IMR-90 (cell line): ENCODE measurements around the gene PHC1. TPM values are rescaled to one million over a fixed set of nuclear protein-coding genes. Genes with fewer than 3 reads are reported as not detected.

ENCODE experiments used
- ATAC-seq: fragments of 200-7000 bp; cut with Tn5 transposase; 2 replicates; pipeline ENCODE4 v1.9.1; 2020; ENCODE audit warnings: low read depth, mild to moderate bottlenecking, moderate library complexity
- BruUV-seq: library from RNA; stranded (reverse); fragments of 400-500 nt; replicated peaks from 2 replicates; lab custom pipeline; 2021; lab: Mats Ljungman, UMichigan
- CTCF ChIA-PET: fragments of 300-600 bp; formaldehyde crosslinking; extraction: SDS; loops from one replicate; lab custom pipeline; 2021; ENCODE audit warnings: antibody characterized with exemption; lab: Yijun Ruan, JAX
- POLR2A ChIA-PET: fragments of 300-600 bp; sonication (Branson Sonifier 250); formaldehyde crosslinking; loops from one replicate; lab custom pipeline; 2022; ENCODE audit warnings: antibody characterized with exemption; ENCODE audit not compliant: unreplicated experiment; lab: Charles Lee
- DNase-seq: peaks from one replicate; pipeline ENCODE4 v3.0.0; 2013
- H2AFZ ChIP-seq: replicated peaks from 2 replicates; pipeline ENCODE3; 2013; ENCODE audit warnings: low read length, mild to moderate bottlenecking; ENCODE audit not compliant: poor library complexity
- H2AK5ac ChIP-seq: 2 replicates; pipeline ENCODE4 v1.6.1; 2013; ENCODE audit warnings: low read depth, low read length, inconsistent platforms
- H2AK9ac ChIP-seq: replicated peaks from 2 replicates; pipeline ENCODE3; 2013; ENCODE audit warnings: mild to moderate bottlenecking, low read depth, low read length, moderate library complexity; ENCODE audit not compliant: poor library complexity
- H2BK120ac ChIP-seq: 2 replicates; pipeline ENCODE4 v1.6.1; 2013; ENCODE audit warnings: low read depth, low read length, inconsistent platforms
- H2BK15ac ChIP-seq: 3 replicates; pipeline ENCODE4 v1.6.1; 2013; ENCODE audit warnings: low read depth, low read length, inconsistent platforms
- H2BK20ac ChIP-seq: 2 replicates; pipeline ENCODE4 v1.6.1; 2013; ENCODE audit warnings: low read depth, mild to moderate bottlenecking, inconsistent platforms, low read length, moderate library complexity
- H2BK5ac ChIP-seq: 2 replicates; pipeline ENCODE4 v1.6.1; 2013; ENCODE audit warnings: mild to moderate bottlenecking, low read depth, low read length, inconsistent platforms; ENCODE audit not compliant: poor library complexity, severe bottlenecking
- H3K14ac ChIP-seq: replicated peaks from 2 replicates; pipeline ENCODE4 v1.6.1; 2013; ENCODE audit warnings: low read depth, low read length, inconsistent platforms
- H3K18ac ChIP-seq: 2 replicates; pipeline ENCODE4 v1.6.1; 2013; ENCODE audit warnings: low read depth, low read length, control low read depth
- H3K23ac ChIP-seq: 2 replicates; pipeline ENCODE4 v1.6.1; 2013; ENCODE audit warnings: low read depth, low read length, inconsistent platforms
- H3K27ac ChIP-seq: 2 replicates; pipeline ENCODE4 v1.5.1; 2013; ENCODE audit warnings: mild to moderate bottlenecking, control low read depth, low read length; ENCODE audit not compliant: insufficient read depth
- H3K27me3 ChIP-seq: 2 replicates; pipeline ENCODE4 v1.6.1; 2013; ENCODE audit warnings: low read length; ENCODE audit not compliant: control insufficient read depth, insufficient read depth
- H3K36me3 ChIP-seq: 2 replicates; pipeline ENCODE4 v1.6.1; 2013; ENCODE audit warnings: low read length, mixed read lengths; ENCODE audit not compliant: control insufficient read depth, insufficient read depth
- H3K4ac ChIP-seq: 2 replicates; pipeline ENCODE4 v1.6.1; 2013; ENCODE audit warnings: low read depth, low read length, inconsistent platforms
- H3K4me1 ChIP-seq: 2 replicates; pipeline ENCODE4 v1.6.1; 2013; ENCODE audit warnings: low read length, mixed read lengths; ENCODE audit not compliant: control insufficient read depth, insufficient read depth
- H3K4me2 ChIP-seq: 2 replicates; pipeline ENCODE4 v1.6.1; 2013; ENCODE audit warnings: low read depth, mild to moderate bottlenecking, control low read depth, low read length, moderate library complexity
- H3K4me3 ChIP-seq: 2 replicates; pipeline ENCODE4 v1.5.1; 2013; ENCODE audit warnings: low read depth, mild to moderate bottlenecking, control low read depth, low read length, moderate library complexity; ENCODE audit not compliant: insufficient read depth
- H3K56ac ChIP-seq: 2 replicates; pipeline ENCODE4 v1.6.1; 2013; ENCODE audit warnings: low read length, inconsistent platforms; ENCODE audit not compliant: insufficient read depth; ENCODE audit errors: extremely low read depth
- H3K79me1 ChIP-seq, 2 experiments: 2 replicates each; pipeline ENCODE4 v1.6.1; 2013; ENCODE audit warnings: low read length in 2 of 2, inconsistent platforms in 1 of 2, low read depth in 1 of 2
- H3K9ac ChIP-seq: 2 replicates; pipeline ENCODE4 v1.6.1; 2013; ENCODE audit warnings: low read depth, low read length, control low read depth
- H3K9me1 ChIP-seq: 2 replicates; pipeline ENCODE4 v1.6.1; 2013; ENCODE audit warnings: low read length, inconsistent platforms; ENCODE audit not compliant: insufficient read depth
- H3K9me3 ChIP-seq: 2 replicates; pipeline ENCODE4 v1.6.1; 2013; ENCODE audit warnings: low read length; ENCODE audit not compliant: control insufficient read depth, insufficient read depth
- H4K20me1 ChIP-seq: 2 replicates; pipeline ENCODE4 v1.6.1; 2013; ENCODE audit warnings: low read length, inconsistent platforms; ENCODE audit not compliant: insufficient read depth
- H4K5ac ChIP-seq: 2 replicates; pipeline ENCODE4 v1.6.1; 2013; ENCODE audit warnings: mild to moderate bottlenecking, low read depth, low read length, control low read depth
- H4K8ac ChIP-seq, 2 experiments: 2 replicates each; pipeline ENCODE4 v1.6.1; 2013; ENCODE audit warnings: low read depth in 2 of 2, low read length in 2 of 2, control low read depth in 1 of 2, inconsistent platforms in 1 of 2
- H4K91ac ChIP-seq: 2 replicates; pipeline ENCODE4 v1.6.1; 2013; ENCODE audit warnings: low read depth, low read length, inconsistent platforms; ENCODE audit not compliant: insufficient read depth
- BHLHE40 ChIP-seq: fragments of 150-350 bp; IDR thresholded peaks from 2 replicates; pipeline ENCODE4 v1.6.1; 2016; ENCODE audit warnings: mild to moderate bottlenecking, low read depth, low read length
- CEBPB ChIP-seq: IDR thresholded peaks from 2 replicates; pipeline ENCODE4 v1.6.1; 2012; ENCODE audit warnings: low read depth, low read length, improper control_type of control experiment
- CHD1 ChIP-seq: IDR thresholded peaks from 2 replicates; pipeline ENCODE4 v1.6.1; 2012; ENCODE audit warnings: low read depth, low read length, improper control_type of control experiment
- FOS ChIP-seq: fragments of 150-350 bp; IDR thresholded peaks from 2 replicates; pipeline ENCODE4 v1.6.1; 2016; ENCODE audit warnings: low read depth, low read length
- MAFK ChIP-seq: IDR thresholded peaks from 2 replicates; pipeline ENCODE4 v1.6.1; 2012; ENCODE audit warnings: low read depth, low read length, improper control_type of control experiment
- MAZ ChIP-seq: IDR thresholded peaks from 2 replicates; pipeline ENCODE4 v1.6.1; 2012; ENCODE audit warnings: low read depth, mild to moderate bottlenecking, low read length, improper control_type of control experiment, moderate library complexity, borderline replicate concordance
- MXI1 ChIP-seq: IDR thresholded peaks from 2 replicates; pipeline ENCODE4 v1.6.1; 2012; ENCODE audit warnings: low read depth, mild to moderate bottlenecking, low read length, moderate library complexity, borderline replicate concordance
- NFE2L2 ChIP-seq: fragments of 150-350 bp; IDR thresholded peaks from 2 replicates; pipeline ENCODE4 v1.6.1; 2016; ENCODE audit warnings: low read depth, mild to moderate bottlenecking, low read length
- POLR2A ChIP-seq: IDR thresholded peaks from 2 replicates; pipeline ENCODE4 v1.6.1; 2012; ENCODE audit warnings: mild to moderate bottlenecking, low read depth, low read length
- RAD21 ChIP-seq: IDR thresholded peaks from 2 replicates; pipeline ENCODE4 v1.6.1; 2012; ENCODE audit warnings: low read length, improper control_type of control experiment
- RCOR1 ChIP-seq: IDR thresholded peaks from 2 replicates; pipeline ENCODE4 v1.6.1; 2012; ENCODE audit warnings: mild to moderate bottlenecking, low read length, improper control_type of control experiment; ENCODE audit not compliant: insufficient replicate concordance
- RFX5 ChIP-seq: IDR thresholded peaks from 2 replicates; pipeline ENCODE4 v1.8.0; 2012; ENCODE audit warnings: low read depth, mild to moderate bottlenecking, low read length, moderate library complexity
- SMC3 ChIP-seq: fragments of 150-350 bp; IDR thresholded peaks from 2 replicates; pipeline ENCODE4 v1.6.1; 2016; ENCODE audit warnings: low read depth, mild to moderate bottlenecking, antibody characterized with exemption, low read length, moderate library complexity
- USF2 ChIP-seq: fragments of 150-350 bp; IDR thresholded peaks from 2 replicates; pipeline ENCODE4 v1.6.1; 2017; ENCODE audit warnings: mild to moderate bottlenecking, antibody characterized with exemption, low read length, low read depth
- dilution Hi-C: fragments of 300-500 bp; cut with HindIII; formaldehyde crosslinking; loops from one replicate; pipeline ENCODE4 v1.14.3; 2018; ENCODE audit warnings: low sequenced_read_pairs; ENCODE audit not compliant: unreplicated experiment
- in situ Hi-C: fragments of 300-500 bp; cut with MboI; formaldehyde crosslinking; loops from 3 replicates; pipeline ENCODE4 v1.14.3; 2019; ENCODE audit warnings: low sequenced_read_pairs, inconsistent platforms, mixed read lengths
- intact Hi-C: fragments of 100-400 bp; cut with micrococcal nuclease; formaldehyde crosslinking; loops from 2 replicates; pipeline ENCODE4 v1.10.0; 2022
- polyA plus RNA-seq, 3 experiments: library from polyadenylated mRNA; depleted of rRNA; stranded (reverse); fragments of >200 nt; gene quantifications; 2 replicates each; pipeline ENCODE4 v1.2.3, GENCODE V29; 2012; ENCODE audit warnings: low replicate concordance in 1 of 3
- total RNA-seq: library from RNA; depleted of rRNA; stranded (reverse); fragments of >200 nt; gene quantifications from 2 replicates; pipeline ENCODE4 v1.2.3, GENCODE V29; 2012
- TF ChIP-seq, protein P1 (sequence below): conservative IDR thresholded peaks from 2 replicates; pipeline ENCODE4 v1.5.1; 2012; ENCODE audit warnings: mild to moderate bottlenecking, low read depth, low read length, improper control_type of control experiment
- TF ChIP-seq, protein P2 (sequence below): fragments of 150-350 bp; IDR thresholded peaks from 2 replicates; pipeline ENCODE4 v1.6.1; 2016; ENCODE audit warnings: low read depth, mild to moderate bottlenecking, low read length, moderate library complexity, borderline replicate concordance

PHC1 gene
- total and polyA plus RNA-seq, 2 of the 4 experiments (the other 2 are of a cell fraction), result 9.1 to 23.1 TPM

DNA sequence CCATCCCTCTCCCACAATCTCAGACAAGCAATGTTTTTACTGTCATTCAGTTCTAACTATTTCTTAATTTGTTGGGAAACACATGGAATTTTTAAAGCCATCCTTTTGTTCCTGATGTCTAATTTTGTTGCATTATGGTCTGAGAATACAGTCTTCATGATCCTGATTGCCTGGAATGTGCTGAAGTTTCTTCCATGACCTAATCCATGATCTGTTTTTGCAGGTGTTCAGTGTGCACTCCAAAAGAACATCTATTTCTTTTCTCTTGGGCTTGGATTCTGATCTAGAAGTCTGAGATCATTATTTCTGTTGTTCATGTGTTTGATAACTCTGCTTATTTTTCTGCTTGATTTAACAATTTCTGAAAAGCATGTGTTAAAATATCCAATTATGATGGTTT, 43.2 kb upstream of the PHC1 start:
- CTCF ChIA-PET, result no interaction called here

More for the DNA sequence above, 43.2 kb upstream of the PHC1 start:
- H2AK5ac ChIP-seq, result no peak overlapping the region
- H3K4ac ChIP-seq, result no peak overlapping the region
- H3K9ac ChIP-seq, result no peak overlapping the region
- DNase-seq, result no peak
- BruUV-seq, result no TSS peak
- no peak overlapping the region for H3K23ac ChIP-seq
- H3K27me3 ChIP-seq, result no peaks in the 10 kb centered on the region
- no peak for TF ChIP-seq USF2
- no peak for TF ChIP-seq BHLHE40
- no peak for TF ChIP-seq MAFK
- TF ChIP-seq CEBPB, result no peak
- TF ChIP-seq MXI1, result no peak
- no peak for TF ChIP-seq CHD1
- TF ChIP-seq RFX5, result no peak
- TF ChIP-seq RCOR1, result no peak
- TF ChIP-seq SMC3, result no peak
- TF ChIP-seq, protein P1, sequence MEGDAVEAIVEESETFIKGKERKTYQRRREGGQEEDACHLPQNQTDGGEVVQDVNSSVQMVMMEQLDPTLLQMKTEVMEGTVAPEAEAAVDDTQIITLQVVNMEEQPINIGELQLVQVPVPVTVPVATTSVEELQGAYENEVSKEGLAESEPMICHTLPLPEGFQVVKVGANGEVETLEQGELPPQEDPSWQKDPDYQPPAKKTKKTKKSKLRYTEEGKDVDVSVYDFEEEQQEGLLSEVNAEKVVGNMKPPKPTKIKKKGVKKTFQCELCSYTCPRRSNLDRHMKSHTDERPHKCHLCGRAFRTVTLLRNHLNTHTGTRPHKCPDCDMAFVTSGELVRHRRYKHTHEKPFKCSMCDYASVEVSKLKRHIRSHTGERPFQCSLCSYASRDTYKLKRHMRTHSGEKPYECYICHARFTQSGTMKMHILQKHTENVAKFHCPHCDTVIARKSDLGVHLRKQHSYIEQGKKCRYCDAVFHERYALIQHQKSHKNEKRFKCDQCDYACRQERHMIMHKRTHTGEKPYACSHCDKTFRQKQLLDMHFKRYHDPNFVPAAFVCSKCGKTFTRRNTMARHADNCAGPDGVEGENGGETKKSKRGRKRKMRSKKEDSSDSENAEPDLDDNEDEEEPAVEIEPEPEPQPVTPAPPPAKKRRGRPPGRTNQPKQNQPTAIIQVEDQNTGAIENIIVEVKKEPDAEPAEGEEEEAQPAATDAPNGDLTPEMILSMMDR, result no peak
- TF ChIP-seq, protein P2, sequence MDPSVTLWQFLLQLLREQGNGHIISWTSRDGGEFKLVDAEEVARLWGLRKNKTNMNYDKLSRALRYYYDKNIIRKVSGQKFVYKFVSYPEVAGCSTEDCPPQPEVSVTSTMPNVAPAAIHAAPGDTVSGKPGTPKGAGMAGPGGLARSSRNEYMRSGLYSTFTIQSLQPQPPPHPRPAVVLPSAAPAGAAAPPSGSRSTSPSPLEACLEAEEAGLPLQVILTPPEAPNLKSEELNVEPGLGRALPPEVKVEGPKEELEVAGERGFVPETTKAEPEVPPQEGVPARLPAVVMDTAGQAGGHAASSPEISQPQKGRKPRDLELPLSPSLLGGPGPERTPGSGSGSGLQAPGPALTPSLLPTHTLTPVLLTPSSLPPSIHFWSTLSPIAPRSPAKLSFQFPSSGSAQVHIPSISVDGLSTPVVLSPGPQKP, result no peak
- TF ChIP-seq MAZ, result no peak
- no peak for TF ChIP-seq NFE2L2
- TF ChIP-seq POLR2A, result no peak
- TF ChIP-seq FOS, result no peak
- TF ChIP-seq RAD21, result no peak
- dilution Hi-C loops (no loop called here), intact Hi-C loops (no loop called here), in situ Hi-C loops (no loop called here)
- no peak overlapping the region for H2AFZ ChIP-seq
- H3K4me3 ChIP-seq, result no peak overlapping the region
- H3K56ac ChIP-seq, result no peak overlapping the region
- no peaks in the 10 kb centered on the region for H3K9me3 ChIP-seq
- no peak overlapping the region for H2BK5ac ChIP-seq
- H4K8ac ChIP-seq, result no peak overlapping the region
- no peaks in the 10 kb centered on the region for H3K9me1 ChIP-seq
- no peak overlapping the region for H4K5ac ChIP-seq
- no peak overlapping the region for H3K14ac ChIP-seq
- ATAC-seq, result no peak
- H2AK9ac ChIP-seq, result no peak overlapping the region
- H2BK120ac ChIP-seq, result no peak overlapping the region
- no peaks in the 10 kb centered on the region for H3K36me3 ChIP-seq
- H3K27ac ChIP-seq, result no peak overlapping the region
- H3K4me2 ChIP-seq, result no peak overlapping the region
- H3K4me1 ChIP-seq, result no peaks in the 10 kb centered on the region
- no peaks in the 10 kb centered on the region for H3K79me1 ChIP-seq
- no peak overlapping the region for H2BK15ac ChIP-seq
- H4K20me1 ChIP-seq, result no peaks in the 10 kb centered on the region
- H3K18ac ChIP-seq, result no peak overlapping the region
- H4K91ac ChIP-seq, result no peak overlapping the region
- H2BK20ac ChIP-seq, result no peak overlapping the region
- POLR2A ChIA-PET, result no interaction called here
